K562 (cell line): ENCODE measurements around the gene GRAMD4. TPM values are rescaled to one million over a fixed set of nuclear protein-coding genes. Genes with fewer than 3 reads are reported as not detected.

Experiments used
- DNMT1 ChIP-seq: fragments of 450-650 bp; IDR thresholded peaks from 2 replicates; pipeline ENCODE4 v1.6.1; 2016; ENCODE audit warnings: antibody characterized with exemption, mild to moderate bottlenecking
- GATAD2B ChIP-seq: fragments of 450-650 bp; IDR thresholded peaks from 2 replicates; pipeline ENCODE4 v1.6.1; 2017; ENCODE audit warnings: mild to moderate bottlenecking, borderline replicate concordance
- KAT2B ChIP-seq: IDR thresholded peaks from one replicate; pipeline ENCODE4 v1.6.1; 2012; ENCODE audit warnings: low read depth, mild to moderate bottlenecking, control low read depth, inconsistent platforms, low read length, moderate library complexity
- LEF1 ChIP-seq: fragments of 450-650 bp; IDR thresholded peaks from 2 replicates; pipeline ENCODE4 v1.6.1; 2016; ENCODE audit warnings: mild to moderate bottlenecking
- MAZ ChIP-seq, 2 experiments: fragments of 450-650 bp in 1 of 2; sonication (generic) in 1 of 2; formaldehyde crosslinking; IDR thresholded peaks in 1 of 2; conservative IDR thresholded peaks in 1 of 2; 2 replicates each; pipeline versions ENCODE4 v1.4.0 to v1.5.0; 2020; ENCODE audit warnings: mild to moderate bottlenecking in 1 of 2, missing genetic modification reagents in 1 of 2
- MCM5 ChIP-seq: fragments of 450-650 bp; IDR thresholded peaks from 2 replicates; pipeline ENCODE4 v1.6.1; 2016; ENCODE audit warnings: low read depth
- MIER1 ChIP-seq: fragments of 450-650 bp; IDR thresholded peaks from 2 replicates; pipeline ENCODE4 v1.6.1; 2016; ENCODE audit warnings: antibody characterized with exemption, mild to moderate bottlenecking, low read depth
- MTA1 ChIP-seq: fragments of 450-650 bp; IDR thresholded peaks from 2 replicates; pipeline ENCODE4 v1.6.1; 2017; ENCODE audit warnings: borderline replicate concordance
- RFX5 ChIP-seq: IDR thresholded peaks from 2 replicates; pipeline ENCODE4 v1.6.1; 2011; ENCODE audit warnings: low read depth, mild to moderate bottlenecking, improper control_type of control experiment, low read length
- RHOXF2B ChIP-seq: fragments of 250-450 bp; sonication (Bioruptor Pico); conservative IDR thresholded peaks from 2 replicates; pipeline ENCODE4 v1.5.1; 2021
- SMARCA4 ChIP-seq: fragments of 450-650 bp; IDR thresholded peaks from 2 replicates; pipeline ENCODE4 v1.6.1; 2016
- TCF3 ChIP-seq: sonication (generic); formaldehyde crosslinking; IDR thresholded peaks from 2 replicates; pipeline ENCODE4 v1.4.0; 2020; ENCODE audit warnings: mild to moderate bottlenecking, missing genetic modification reagents
- ZNF282 ChIP-seq: sonication (generic); formaldehyde crosslinking; IDR thresholded peaks from 2 replicates; pipeline ENCODE4 v1.8.1; 2023; ENCODE audit warnings: missing genetic modification reagents
- polyA plus RNA-seq, 8 experiments: library from polyadenylated mRNA; depleted of rRNA in 4 of 8; stranded (reverse) in 5 of 8; unstranded in 3 of 8; fragments of >200 nt; fragmentation: Nextera tagmentation in 2 of 8; fragmentation: Illumina TruSeq in 1 of 8; extraction: Ambion mirVana in 2 of 8; extraction: Trizol in 1 of 8; gene quantifications; 2 replicates each; pipeline versions ENCODE4 v1.2.1 to v1.2.3, GENCODE V29; 2011 to 2014; ENCODE audit warnings: inconsistent platforms in 1 of 8, missing spikeins in 1 of 8
- total RNA-seq, 7 experiments: library from RNA; depleted of rRNA in 6 of 7; stranded (reverse); fragments of >200 nt in 6 of 7; fragmentation: Illumina TruSeq in 2 of 7; extraction: Trizol in 2 of 7; gene quantifications; 2 replicates each; pipeline versions ENCODE4 v1.2.1 to v1.2.3, GENCODE V29; 2011 to 2021; ENCODE audit warnings: low replicate concordance in 1 of 7
- TF ChIP-seq, protein P1 (sequence below): fragments of 450-650 bp; formaldehyde crosslinking; IDR thresholded peaks from 2 replicates; pipeline ENCODE4 v1.4.0; 2020; ENCODE audit warnings: mild to moderate bottlenecking, mixed read lengths
- TF ChIP-seq, protein P2 (sequence below): fragments of 250-450 bp; sonication (Bioruptor Pico); IDR thresholded peaks from 2 replicates; pipeline ENCODE4 v1.5.0; 2021; ENCODE audit warnings: mild to moderate bottlenecking, borderline replicate concordance
- TF ChIP-seq, protein P3 (sequence below): IDR thresholded peaks from 2 replicates; pipeline ENCODE4 v1.6.1; 2011; ENCODE audit not compliant: insufficient read length; ENCODE audit errors: extremely low read depth
- TF ChIP-seq, protein P4 (sequence below): fragments of 450-650 bp; conservative IDR thresholded peaks from 2 replicates; pipeline ENCODE4 v1.6.1; 2016; ENCODE audit warnings: missing genetic modification characterization, low read depth, mild to moderate bottlenecking, control low read depth, missing compliant biosample characterization
- TF ChIP-seq, protein P5 (sequence below): fragments of 450-650 bp; IDR thresholded peaks from 2 replicates; pipeline ENCODE4 v1.6.1; 2016; ENCODE audit warnings: mild to moderate bottlenecking
- TF ChIP-seq, protein P6 (sequence below): sonication (generic); formaldehyde crosslinking; IDR thresholded peaks from 2 replicates; pipeline ENCODE4 v1.8.0; 2022; ENCODE audit warnings: mild to moderate bottlenecking, missing genetic modification reagents, borderline replicate concordance

Gene GRAMD4
- total and polyA plus RNA-seq, 9 of the 15 experiments (the other 6 are each of a cell fraction or from before 2014, with no cell fraction given): 0.18 to 44.8 (median 18.6) TPM

DNA sequence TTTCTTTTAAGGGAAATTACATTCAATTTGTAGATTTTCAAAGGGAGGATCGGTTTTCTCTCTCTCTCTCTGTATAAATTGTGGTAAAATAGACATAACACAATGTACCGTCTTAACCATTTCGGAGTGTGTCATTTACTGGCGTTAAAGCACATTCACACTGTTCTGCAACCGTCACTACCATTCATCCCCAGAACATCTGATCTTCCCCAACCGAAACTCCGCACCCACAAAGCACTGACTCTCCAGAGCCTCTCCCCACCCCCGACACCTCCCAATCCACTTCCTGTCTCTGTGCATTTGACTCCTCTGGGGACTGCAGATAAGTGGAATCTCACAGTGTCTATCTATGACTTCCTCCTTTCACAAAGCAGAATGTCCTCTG is 15.9 kb upstream of the GRAMD4 start (continued):
- TF ChIP-seq, protein P1, sequence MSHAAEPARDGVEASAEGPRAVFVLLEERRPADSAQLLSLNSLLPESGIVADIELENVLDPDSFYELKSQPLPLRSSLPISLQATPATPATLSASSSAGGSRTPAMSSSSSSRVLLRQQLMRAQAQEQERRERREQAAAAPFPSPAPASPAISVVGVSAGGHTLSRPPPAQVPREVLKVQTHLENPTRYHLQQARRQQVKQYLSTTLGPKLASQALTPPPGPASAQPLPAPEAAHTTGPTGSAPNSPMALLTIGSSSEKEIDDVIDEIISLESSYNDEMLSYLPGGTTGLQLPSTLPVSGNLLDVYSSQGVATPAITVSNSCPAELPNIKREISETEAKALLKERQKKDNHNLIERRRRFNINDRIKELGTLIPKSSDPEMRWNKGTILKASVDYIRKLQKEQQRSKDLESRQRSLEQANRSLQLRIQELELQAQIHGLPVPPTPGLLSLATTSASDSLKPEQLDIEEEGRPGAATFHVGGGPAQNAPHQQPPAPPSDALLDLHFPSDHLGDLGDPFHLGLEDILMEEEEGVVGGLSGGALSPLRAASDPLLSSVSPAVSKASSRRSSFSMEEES (CRISPR knock-in tag): no peak
- TF ChIP-seq MIER1: no peak
- TF ChIP-seq, protein P2, sequence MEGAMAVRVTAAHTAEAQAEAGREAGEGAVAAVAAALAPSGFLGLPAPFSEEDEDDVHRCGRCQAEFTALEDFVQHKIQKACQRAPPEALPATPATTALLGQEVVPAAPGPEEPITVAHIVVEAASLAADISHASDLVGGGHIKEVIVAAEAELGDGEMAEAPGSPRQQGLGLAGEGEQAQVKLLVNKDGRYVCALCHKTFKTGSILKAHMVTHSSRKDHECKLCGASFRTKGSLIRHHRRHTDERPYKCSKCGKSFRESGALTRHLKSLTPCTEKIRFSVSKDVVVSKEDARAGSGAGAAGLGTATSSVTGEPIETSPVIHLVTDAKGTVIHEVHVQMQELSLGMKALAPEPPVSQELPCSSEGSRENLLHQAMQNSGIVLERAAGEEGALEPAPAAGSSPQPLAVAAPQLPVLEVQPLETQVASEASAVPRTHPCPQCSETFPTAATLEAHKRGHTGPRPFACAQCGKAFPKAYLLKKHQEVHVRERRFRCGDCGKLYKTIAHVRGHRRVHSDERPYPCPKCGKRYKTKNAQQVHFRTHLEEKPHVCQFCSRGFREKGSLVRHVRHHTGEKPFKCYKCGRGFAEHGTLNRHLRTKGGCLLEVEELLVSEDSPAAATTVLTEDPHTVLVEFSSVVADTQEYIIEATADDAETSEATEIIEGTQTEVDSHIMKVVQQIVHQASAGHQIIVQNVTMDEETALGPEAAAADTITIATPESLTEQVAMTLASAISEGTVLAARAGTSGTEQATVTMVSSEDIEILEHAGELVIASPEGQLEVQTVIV (CRISPR knock-in tag): no peak
- no peak for TF ChIP-seq MCM5
- TF ChIP-seq, protein P3, sequence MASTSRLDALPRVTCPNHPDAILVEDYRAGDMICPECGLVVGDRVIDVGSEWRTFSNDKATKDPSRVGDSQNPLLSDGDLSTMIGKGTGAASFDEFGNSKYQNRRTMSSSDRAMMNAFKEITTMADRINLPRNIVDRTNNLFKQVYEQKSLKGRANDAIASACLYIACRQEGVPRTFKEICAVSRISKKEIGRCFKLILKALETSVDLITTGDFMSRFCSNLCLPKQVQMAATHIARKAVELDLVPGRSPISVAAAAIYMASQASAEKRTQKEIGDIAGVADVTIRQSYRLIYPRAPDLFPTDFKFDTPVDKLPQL: no peak
- TF ChIP-seq DNMT1: no peak
- TF ChIP-seq LEF1: peak; percentile 93
- no peak for TF ChIP-seq RFX5
- no peak for TF ChIP-seq RHOXF2B (CRISPR knock-in tag)
- TF ChIP-seq, protein P4, sequence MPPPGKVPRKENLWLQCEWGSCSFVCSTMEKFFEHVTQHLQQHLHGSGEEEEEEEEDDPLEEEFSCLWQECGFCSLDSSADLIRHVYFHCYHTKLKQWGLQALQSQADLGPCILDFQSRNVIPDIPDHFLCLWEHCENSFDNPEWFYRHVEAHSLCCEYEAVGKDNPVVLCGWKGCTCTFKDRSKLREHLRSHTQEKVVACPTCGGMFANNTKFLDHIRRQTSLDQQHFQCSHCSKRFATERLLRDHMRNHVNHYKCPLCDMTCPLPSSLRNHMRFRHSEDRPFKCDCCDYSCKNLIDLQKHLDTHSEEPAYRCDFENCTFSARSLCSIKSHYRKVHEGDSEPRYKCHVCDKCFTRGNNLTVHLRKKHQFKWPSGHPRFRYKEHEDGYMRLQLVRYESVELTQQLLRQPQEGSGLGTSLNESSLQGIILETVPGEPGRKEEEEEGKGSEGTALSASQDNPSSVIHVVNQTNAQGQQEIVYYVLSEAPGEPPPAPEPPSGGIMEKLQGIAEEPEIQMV: no peak
- TF ChIP-seq MTA1: peak; percentile 18; the same call in 1 of the 2 replicates
- TF ChIP-seq KAT2B: no peak
- peak; percentile 59 to 67 for TF ChIP-seq MAZ (CRISPR knock-in tag; conservative IDR thresholded peaks at IDR 0.05 in 1 of 2, IDR thresholded peaks at IDR 0.05 in 1 of 2)
- peak; percentile 64 for TF ChIP-seq GATAD2B
- TF ChIP-seq, protein P5, sequence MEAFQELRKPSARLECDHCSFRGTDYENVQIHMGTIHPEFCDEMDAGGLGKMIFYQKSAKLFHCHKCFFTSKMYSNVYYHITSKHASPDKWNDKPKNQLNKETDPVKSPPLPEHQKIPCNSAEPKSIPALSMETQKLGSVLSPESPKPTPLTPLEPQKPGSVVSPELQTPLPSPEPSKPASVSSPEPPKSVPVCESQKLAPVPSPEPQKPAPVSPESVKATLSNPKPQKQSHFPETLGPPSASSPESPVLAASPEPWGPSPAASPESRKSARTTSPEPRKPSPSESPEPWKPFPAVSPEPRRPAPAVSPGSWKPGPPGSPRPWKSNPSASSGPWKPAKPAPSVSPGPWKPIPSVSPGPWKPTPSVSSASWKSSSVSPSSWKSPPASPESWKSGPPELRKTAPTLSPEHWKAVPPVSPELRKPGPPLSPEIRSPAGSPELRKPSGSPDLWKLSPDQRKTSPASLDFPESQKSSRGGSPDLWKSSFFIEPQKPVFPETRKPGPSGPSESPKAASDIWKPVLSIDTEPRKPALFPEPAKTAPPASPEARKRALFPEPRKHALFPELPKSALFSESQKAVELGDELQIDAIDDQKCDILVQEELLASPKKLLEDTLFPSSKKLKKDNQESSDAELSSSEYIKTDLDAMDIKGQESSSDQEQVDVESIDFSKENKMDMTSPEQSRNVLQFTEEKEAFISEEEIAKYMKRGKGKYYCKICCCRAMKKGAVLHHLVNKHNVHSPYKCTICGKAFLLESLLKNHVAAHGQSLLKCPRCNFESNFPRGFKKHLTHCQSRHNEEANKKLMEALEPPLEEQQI: 0 out of 2 replicates have a peak, but pooled peaks have one; percentile 32
- TF ChIP-seq TCF3 (CRISPR knock-in tag): peak; percentile 94
- peak; percentile 94 for TF ChIP-seq SMARCA4
- TF ChIP-seq ZNF282 (CRISPR knock-in tag): no peak
- TF ChIP-seq, protein P6, sequence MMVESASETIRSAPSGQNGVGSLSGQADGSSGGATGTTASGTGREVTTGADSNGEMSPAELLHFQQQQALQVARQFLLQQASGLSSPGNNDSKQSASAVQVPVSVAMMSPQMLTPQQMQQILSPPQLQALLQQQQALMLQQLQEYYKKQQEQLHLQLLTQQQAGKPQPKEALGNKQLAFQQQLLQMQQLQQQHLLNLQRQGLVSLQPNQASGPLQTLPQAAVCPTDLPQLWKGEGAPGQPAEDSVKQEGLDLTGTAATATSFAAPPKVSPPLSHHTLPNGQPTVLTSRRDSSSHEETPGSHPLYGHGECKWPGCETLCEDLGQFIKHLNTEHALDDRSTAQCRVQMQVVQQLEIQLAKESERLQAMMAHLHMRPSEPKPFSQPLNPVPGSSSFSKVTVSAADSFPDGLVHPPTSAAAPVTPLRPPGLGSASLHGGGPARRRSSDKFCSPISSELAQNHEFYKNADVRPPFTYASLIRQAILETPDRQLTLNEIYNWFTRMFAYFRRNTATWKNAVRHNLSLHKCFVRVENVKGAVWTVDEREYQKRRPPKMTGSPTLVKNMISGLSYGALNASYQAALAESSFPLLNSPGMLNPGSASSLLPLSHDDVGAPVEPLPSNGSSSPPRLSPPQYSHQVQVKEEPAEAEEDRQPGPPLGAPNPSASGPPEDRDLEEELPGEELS (CRISPR knock-in tag): no peak
